ENCODE results near the gene C16orf82. TPM values are rescaled to one million over a fixed set of nuclear protein-coding genes. Genes with fewer than 3 reads are reported as not detected.

C16orf82 gene
- polyA plus RNA-seq, 1 donor from 2014 or later = not detected

DNA sequence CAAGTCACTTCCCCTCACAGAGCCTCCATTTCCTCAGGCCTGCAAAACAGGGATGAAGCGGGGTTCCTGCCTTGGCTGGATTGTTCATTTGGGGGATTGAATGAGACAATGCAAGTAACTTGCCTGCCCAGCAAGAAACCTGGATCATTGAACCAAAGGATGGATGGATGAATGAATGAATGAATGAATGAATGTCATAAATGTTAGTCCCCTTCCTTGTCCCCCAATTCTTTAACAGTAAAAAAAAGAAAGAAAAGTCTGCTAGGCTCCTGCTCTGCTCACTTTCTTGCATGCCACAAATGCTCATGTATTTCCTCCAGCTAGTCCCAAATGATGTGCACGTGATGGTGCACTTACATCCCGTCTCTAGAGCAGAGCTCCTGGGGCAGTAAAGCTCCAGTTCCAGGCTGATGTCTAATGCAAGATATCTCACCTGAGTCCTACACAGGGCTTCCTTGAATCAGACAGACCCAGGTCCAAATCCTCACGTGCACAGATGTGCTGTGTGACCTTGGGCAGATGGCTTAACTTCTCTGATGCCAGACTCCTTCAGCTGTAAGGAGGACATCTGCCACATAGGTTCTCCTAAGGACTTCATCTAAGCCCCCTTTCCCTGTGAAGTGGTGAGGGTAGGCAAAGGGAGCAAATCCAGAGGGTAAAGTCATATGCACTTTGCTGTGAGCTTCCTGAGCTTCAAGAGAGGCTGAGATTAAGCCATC, 45.5 kb downstream of the C16orf82 start:
- Histone ChIP-seq H3K4me3 (ENCODE audit: low read length) (no peak overlapping the region), H3K36me3 (ENCODE audit: insufficient read depth, low read length) (no peaks in the 10 kb centered on the region), H3K9me3 (ENCODE audit: low read length) (no peaks in the 10 kb centered on the region), H3F3A (ENCODE audit: insufficient read depth, low read length, poor library complexity, severe bottlenecking) (no peaks in the 10 kb centered on the region), H4K20me1 (ENCODE audit: insufficient read depth) (no peaks in the 10 kb centered on the region), H3K27me3 (ENCODE audit: insufficient read depth, low read depth, low read length) (no peaks in the 10 kb centered on the region), H3K9ac (ENCODE audit: low read length) (no peak overlapping the region), H3K4me2 (ENCODE audit: low read length) (no peak overlapping the region), H3K9me2 (ENCODE audit: insufficient read depth, low read length) (no peaks in the 10 kb centered on the region), H3K27ac (ENCODE audit: low read length) (no peak overlapping the region), H2AFZ (ENCODE audit: low read depth, low read length) (no peak overlapping the region), H3K79me2 (replicated peaks; ENCODE audit: insufficient read depth, low read length) (no peaks in the 10 kb centered on the region)
- no peak for TF ChIP-seq EZH2 (IDR thresholded peaks at IDR 0.05; ENCODE audit: borderline replicate concordance, insufficient read depth, low read length, poor library complexity, severe bottlenecking)
- TF ChIP-seq EP300 (conservative IDR thresholded peaks at IDR 0.05; ENCODE audit: poor library complexity, severe bottlenecking) = no peak
- TF ChIP-seq CTCF (IDR thresholded peaks at IDR 0.05; ENCODE audit: poor library complexity, severe bottlenecking) = no peak
- no peak for TF ChIP-seq REST (IDR thresholded peaks at IDR 0.05; ENCODE audit: borderline replicate concordance)
- TF ChIP-seq RAD21 (conservative IDR thresholded peaks at IDR 0.05) = no peak
- TF ChIP-seq POLR2AphosphoS5 (IDR thresholded peaks at IDR 0.05) = no peak
- TF ChIP-seq TAF1 (IDR thresholded peaks at IDR 0.05; ENCODE audit: low read depth) = no peak

DNA sequence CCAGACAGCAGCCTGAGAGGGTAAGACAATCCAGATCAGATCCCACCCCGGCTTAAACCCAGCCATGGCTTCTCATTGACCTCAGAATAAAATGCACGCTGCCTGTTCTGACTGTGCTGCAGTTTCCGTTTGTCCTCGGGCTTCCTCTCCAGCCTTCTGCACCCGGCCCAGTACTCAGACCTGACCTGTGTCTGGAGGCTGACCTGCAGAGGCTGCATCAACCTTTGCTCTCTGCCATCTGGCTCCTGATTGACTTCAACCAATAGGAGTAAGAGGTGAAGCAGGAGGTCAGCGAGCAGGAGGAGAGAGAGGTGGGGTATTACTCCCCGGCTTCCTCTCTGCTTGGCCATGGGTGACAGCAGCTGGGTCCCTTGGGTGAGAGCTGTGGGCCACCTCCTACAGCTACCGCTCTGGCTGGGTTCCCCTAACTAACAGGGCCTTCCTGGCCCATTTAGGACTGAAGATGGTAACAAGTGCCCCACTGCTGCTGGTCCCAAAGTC, 46.7 kb downstream of the C16orf82 start:
- Histone ChIP-seq H3K79me2 (replicated peaks; ENCODE audit: insufficient read depth, low read length) (no peaks in the 10 kb centered on the region), H3K27me3 (ENCODE audit: insufficient read depth, low read depth, low read length) (no peaks in the 10 kb centered on the region), H3K4me3 (ENCODE audit: low read length) (no peak overlapping the region), H3K9me2 (ENCODE audit: insufficient read depth, low read length) (no peaks in the 10 kb centered on the region), H3K9me3 (ENCODE audit: low read length) (no peaks in the 10 kb centered on the region), H3K4me2 (ENCODE audit: low read length) (no peak overlapping the region), H3K27ac (ENCODE audit: low read length) (no peak overlapping the region), H4K20me1 (ENCODE audit: insufficient read depth) (no peaks in the 10 kb centered on the region), H3K9ac (ENCODE audit: low read length) (no peak overlapping the region), H3K36me3 (ENCODE audit: insufficient read depth, low read length) (no peaks in the 10 kb centered on the region), H2AFZ (ENCODE audit: low read depth, low read length) (no peak overlapping the region), H3F3A (ENCODE audit: insufficient read depth, low read length, poor library complexity, severe bottlenecking) (no peaks in the 10 kb centered on the region)
- TF ChIP-seq SMC3 (conservative IDR thresholded peaks at IDR 0.05; ENCODE audit: poor library complexity) = no peak

DNA sequence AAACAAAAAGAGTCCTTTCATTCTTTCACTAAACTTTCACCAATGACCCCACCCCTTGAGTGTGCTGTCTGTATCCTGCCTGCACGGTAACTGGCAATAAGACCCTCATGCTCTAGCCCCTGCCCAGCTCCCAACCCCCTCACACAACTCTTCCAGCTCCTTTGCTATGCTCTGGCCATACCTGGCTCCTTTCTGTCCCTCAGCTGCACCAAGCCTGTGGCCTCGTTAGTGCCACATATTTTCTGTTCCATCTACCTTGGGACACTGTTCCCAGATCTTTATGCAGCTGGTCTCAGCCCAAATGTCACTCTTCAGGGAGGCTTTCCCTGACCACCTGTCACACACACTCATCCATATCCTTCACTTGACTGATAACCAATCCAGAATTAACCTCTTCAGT, 47.3 kb downstream of the C16orf82 start:
- Histone ChIP-seq H3K9ac (ENCODE audit: low read length) (no peak overlapping the region), H3K79me2 (replicated peaks; ENCODE audit: insufficient read depth, low read length) (no peaks in the 10 kb centered on the region), H3K4me2 (ENCODE audit: low read length) (no peak overlapping the region), H3K4me3 (ENCODE audit: low read length) (no peak overlapping the region), H2AFZ (ENCODE audit: low read depth, low read length) (no peak overlapping the region), H3F3A (ENCODE audit: insufficient read depth, low read length, poor library complexity, severe bottlenecking) (no peaks in the 10 kb centered on the region), H3K27me3 (ENCODE audit: insufficient read depth, low read depth, low read length) (no peaks in the 10 kb centered on the region), H3K9me2 (ENCODE audit: insufficient read depth, low read length) (no peaks in the 10 kb centered on the region), H3K9me3 (ENCODE audit: low read length) (no peaks in the 10 kb centered on the region), H4K20me1 (ENCODE audit: insufficient read depth) (no peaks in the 10 kb centered on the region), H3K36me3 (ENCODE audit: insufficient read depth, low read length) (no peaks in the 10 kb centered on the region), H3K27ac (ENCODE audit: low read length) (no peak overlapping the region)
- TF ChIP-seq TAF1 (IDR thresholded peaks at IDR 0.05; ENCODE audit: low read depth) = no peak
- TF ChIP-seq EP300 (conservative IDR thresholded peaks at IDR 0.05; ENCODE audit: poor library complexity, severe bottlenecking) = no peak
- TF ChIP-seq RAD21 (conservative IDR thresholded peaks at IDR 0.05) = no peak
- TF ChIP-seq CTCF (IDR thresholded peaks at IDR 0.05; ENCODE audit: poor library complexity, severe bottlenecking) = no peak
- TF ChIP-seq REST (IDR thresholded peaks at IDR 0.05; ENCODE audit: borderline replicate concordance) = no peak
- no peak for TF ChIP-seq EZH2 (IDR thresholded peaks at IDR 0.05; ENCODE audit: borderline replicate concordance, insufficient read depth, low read length, poor library complexity, severe bottlenecking)

Measured in neural cell (in vitro differentiated cells).